Nephron (organoid): ENCODE measurements around the gene DESI2.
A peak's percentile ranks its signal among the peaks of the same experiment; 100 is the strongest.

ENCODE experiments used
- H3K27ac Mint-ChIP-seq, 3 experiments: 2 replicates each; pipeline ENCODE4 v1.8.0; 2020; ENCODE audit warnings: mixed read lengths in 3 of 3, mild to moderate bottlenecking in 2 of 3, moderate library complexity in 1 of 3
- H3K27me3 Mint-ChIP-seq: 2 replicates; pipeline ENCODE4 v1.8.0; 2021; ENCODE audit warnings: low read depth, mild to moderate bottlenecking, moderate library complexity, mixed read lengths
- H3K36me3 Mint-ChIP-seq: 2 replicates; pipeline ENCODE4 v1.8.0; 2020; ENCODE audit warnings: low read depth, mixed read lengths
- H3K4me1 Mint-ChIP-seq: 2 replicates; pipeline ENCODE4 v1.8.0; 2020; ENCODE audit warnings: mixed read lengths
- H3K4me3 Mint-ChIP-seq, 3 experiments: 2 replicates each; pipeline ENCODE4 v1.8.0; 2020; ENCODE audit warnings: mild to moderate bottlenecking in 3 of 3, mixed read lengths in 3 of 3, moderate library complexity in 2 of 3
- H3K9me3 Mint-ChIP-seq: 2 replicates; pipeline ENCODE4 v1.8.0; 2020; ENCODE audit warnings: mixed read lengths
- CTCF ChIP-seq, 3 experiments: fragments of 200-600 bp; sonication (generic); IDR thresholded peaks; one replicate each; pipeline ENCODE4 v1.5.0; 2021; ENCODE audit warnings: antibody characterized with exemption in 3 of 3; ENCODE audit not compliant: unreplicated experiment in 3 of 3

The DESI2 gene

DNA sequence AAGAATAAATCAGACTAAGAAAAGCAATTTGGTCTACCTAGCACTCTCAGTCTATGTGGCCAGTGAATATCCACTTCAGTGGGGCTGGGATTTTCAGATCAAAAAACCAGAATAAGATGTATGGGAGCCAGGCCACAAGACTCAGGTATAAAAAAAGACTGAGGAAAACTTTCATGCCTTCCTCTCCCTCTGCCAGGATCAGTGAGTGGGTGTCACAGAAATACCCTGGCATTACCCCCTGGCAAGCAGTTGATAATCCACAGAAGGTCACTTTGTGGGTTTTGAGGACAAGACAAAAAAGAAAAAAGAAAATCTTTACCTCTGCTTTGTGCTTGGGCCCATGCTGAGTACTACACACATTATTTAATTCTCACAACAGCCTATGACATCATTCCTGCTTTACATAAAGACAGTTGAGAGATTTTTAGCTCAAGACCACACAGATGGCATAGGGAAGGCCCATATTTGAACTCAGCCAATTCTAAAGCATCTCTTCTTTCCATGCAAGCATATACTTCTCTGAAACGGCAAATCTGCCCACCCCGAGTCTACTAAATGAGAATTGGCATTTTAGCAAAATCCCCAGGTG is 57.6 kb downstream of the DESI2 start:
- Mint-ChIP-seq H3K4me3 (no peak overlapping the region), H3K36me3 (peaks cover 17% of the 10 kb centered on the region), H3K4me1 (no peaks in the 10 kb centered on the region), H3K27ac (no peak overlapping the region), H3K27me3 (no peaks in the 10 kb centered on the region), H3K9me3 (no peaks in the 10 kb centered on the region)
- no peak for TF ChIP-seq CTCF (IDR thresholded peaks at IDR 0.05; ENCODE audit: unreplicated experiment in 3 of 3)

DNA sequence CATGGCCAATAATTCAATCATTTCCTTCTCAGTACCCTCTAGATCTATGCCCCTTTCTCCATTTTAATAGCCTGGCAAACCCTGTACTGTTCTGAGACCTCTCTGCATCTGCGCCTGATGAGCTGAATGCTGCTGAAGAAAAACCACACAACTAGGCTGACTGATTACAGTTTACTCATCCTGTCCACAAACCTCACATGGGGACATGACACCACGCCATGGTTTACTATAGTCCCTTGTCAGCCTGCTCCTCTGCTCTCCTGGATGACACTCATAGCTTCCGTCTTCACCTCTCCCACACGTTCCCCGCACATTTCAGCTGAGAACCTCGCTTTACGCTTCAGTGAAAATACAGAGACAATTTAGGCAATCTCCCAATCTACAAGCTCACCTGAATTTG is 59.7 kb downstream of the DESI2 start:
- no peaks in the 10 kb centered on the region for H3K9me3 Mint-ChIP-seq
- no peaks in the 10 kb centered on the region for H3K27me3 Mint-ChIP-seq
- H3K4me3 Mint-ChIP-seq = no peak overlapping the region
- no peaks in the 10 kb centered on the region for H3K4me1 Mint-ChIP-seq
- no peak overlapping the region for H3K27ac Mint-ChIP-seq
- peaks cover under 1% of the 10 kb centered on the region for H3K36me3 Mint-ChIP-seq
- no peak for TF ChIP-seq CTCF (IDR thresholded peaks at IDR 0.05; ENCODE audit: unreplicated experiment in 3 of 3)

DNA sequence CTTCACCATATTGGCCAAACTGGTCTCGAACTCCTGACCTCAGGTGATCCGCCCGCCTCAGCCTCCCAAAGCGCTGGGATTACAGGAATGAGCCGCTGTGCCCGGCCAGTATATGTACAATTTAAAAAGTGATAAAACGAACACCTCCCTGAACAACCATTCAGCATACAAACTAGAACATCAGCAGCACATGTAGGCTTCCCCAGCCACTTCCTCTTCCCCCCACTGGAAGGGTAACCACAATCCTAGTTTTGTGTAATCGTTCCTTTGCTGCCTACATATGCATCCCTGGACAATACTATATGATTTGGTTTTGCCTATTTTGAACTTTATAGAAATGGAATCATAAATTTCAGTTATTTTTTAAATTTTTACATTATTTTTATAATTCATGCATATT is 60.4 kb downstream of the DESI2 start:
- Mint-ChIP-seq H3K4me1 (no peaks in the 10 kb centered on the region), H3K27ac (no peak overlapping the region), H3K9me3 (no peaks in the 10 kb centered on the region), H3K36me3 (no peaks in the 10 kb centered on the region), H3K4me3 (no peak overlapping the region), H3K27me3 (no peaks in the 10 kb centered on the region)
- TF ChIP-seq CTCF (IDR thresholded peaks at IDR 0.05; ENCODE audit: unreplicated experiment in 3 of 3) = no peak

- Mint-ChIP-seq H3K27me3 (peaks cover 25% of the 10 kb centered on the region), H3K4me1 (peaks cover 9% of the 10 kb centered on the region), H3K4me3 (peak overlapping the region; percentile 5 to 66 (median 46)), H3K36me3 (no peaks in the 10 kb centered on the region), H3K9me3 (no peaks in the 10 kb centered on the region), H3K27ac (peak overlapping the region in 2 of 3 experiments; percentile 20 to 40)
- TF ChIP-seq CTCF (IDR thresholded peaks at IDR 0.05; ENCODE audit: unreplicated experiment in 3 of 3) = no peak
Observed at GRCh38 chr1:244727871-244728474, 75.0 kb downstream of the DESI2 start.

GRCh38 chr1:244730153-244730933 is 77.4 kb downstream of the DESI2 start:
- no peak for TF ChIP-seq CTCF (IDR thresholded peaks at IDR 0.05; ENCODE audit: unreplicated experiment in 3 of 3)
- Mint-ChIP-seq H3K9me3 (no peaks in the 10 kb centered on the region), H3K36me3 (no peaks in the 10 kb centered on the region), H3K4me1 (peaks cover 9% of the 10 kb centered on the region), H3K4me3 (peak overlapping the region; percentile 82 to 88 (median 87)), H3K27ac (peak overlapping the region; percentile 53 to 98 (median 80)), H3K27me3 (peaks cover 25% of the 10 kb centered on the region)
